Activated naive CD8-positive, alpha-beta T cell treated with anti-CD3 and anti-CD28 coated beads for 36 hours (primary cell): ENCODE results near the gene TBC1D5. TPM values are rescaled to one million over a fixed set of nuclear protein-coding genes. Genes with fewer than 3 reads are reported as not detected.
"Not testable (repeated sequence)": the region's sequence is repeated elsewhere in the genome, so short reads cannot be mapped to it uniquely, and the experiment has no call there.

Experiments
- DNase-seq: peaks from one replicate; pipeline ENCODE4 v3.0.0; 2021
- H3K27ac Mint-ChIP-seq: one replicate; pipeline ENCODE4 v1.8.0; 2022; ENCODE audit warnings: mild to moderate bottlenecking, moderate library complexity, mixed read lengths
- H3K27me3 Mint-ChIP-seq: one replicate; pipeline ENCODE4 v1.8.0; 2022; ENCODE audit warnings: mild to moderate bottlenecking, mixed read lengths
- H3K36me3 Mint-ChIP-seq: one replicate; pipeline ENCODE4 v1.8.0; 2021; ENCODE audit warnings: mild to moderate bottlenecking, mixed read lengths
- H3K4me1 Mint-ChIP-seq: one replicate; pipeline ENCODE4 v1.8.0; 2021; ENCODE audit warnings: mixed read lengths
- H3K4me3 Mint-ChIP-seq: one replicate; pipeline ENCODE4 v1.8.0; 2022; ENCODE audit warnings: mild to moderate bottlenecking, moderate library complexity, mixed read lengths
- H3K9me3 Mint-ChIP-seq: one replicate; pipeline ENCODE4 v1.8.0; 2022; ENCODE audit warnings: mixed read lengths
- total RNA-seq, 2 experiments: library from RNA; stranded (reverse); gene quantifications; one replicate each; pipeline ENCODE4 v1.2.3, GENCODE V29; 2021

The TBC1D5 gene
- total RNA-seq, 2 experiments from 2014 or later: 43.7 to 48.5 TPM

DNA sequence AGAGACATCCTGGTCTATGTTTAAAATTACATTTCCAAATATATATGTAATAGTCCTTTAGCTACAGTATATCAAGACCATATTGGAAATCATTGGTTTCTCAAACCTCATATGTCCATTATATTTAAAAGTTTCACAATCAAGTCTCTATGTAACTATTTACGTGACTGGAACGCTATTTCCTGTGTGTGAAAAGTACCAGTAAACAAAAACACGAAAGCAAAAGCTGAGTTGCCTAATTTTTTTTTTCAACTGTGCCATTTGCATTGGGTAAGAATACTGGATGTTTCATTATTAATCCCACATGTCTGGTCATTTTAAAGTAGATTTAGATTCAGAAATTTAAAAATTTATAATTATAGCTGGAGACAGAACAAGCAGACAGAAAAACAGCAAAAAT is 381.4 kb downstream of the TBC1D5 start:
- Mint-ChIP-seq H3K27me3 (no peaks in the 10 kb centered on the region), H3K36me3 (peaks cover 5% of the 10 kb centered on the region), H3K9me3 (no peaks in the 10 kb centered on the region), H3K4me1 (no peaks in the 10 kb centered on the region), H3K4me3 (no peak overlapping the region), H3K27ac (no peak overlapping the region)
- DNase-seq: no peak

DNA sequence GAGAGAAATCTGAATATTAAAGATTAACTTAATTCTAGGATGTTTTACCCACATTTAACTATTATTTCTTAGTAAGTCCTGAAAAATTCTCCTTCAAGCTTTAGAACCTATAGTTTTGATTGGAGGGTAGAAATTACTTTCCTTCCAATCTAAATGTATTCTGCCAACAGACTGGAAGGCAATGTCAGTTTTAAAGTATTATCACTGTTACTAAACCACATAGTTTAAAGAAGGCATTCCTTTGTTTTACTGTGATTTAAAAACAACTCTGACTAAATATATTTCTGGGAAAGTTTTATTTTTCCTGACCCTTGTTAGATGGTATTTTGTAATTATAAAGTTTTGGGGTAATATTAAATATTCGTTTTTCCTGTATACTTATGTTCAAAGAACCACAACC is 382.5 kb downstream of the TBC1D5 start:
- Mint-ChIP-seq H3K27me3 (no peaks in the 10 kb centered on the region), H3K4me3 (no peak overlapping the region), H3K27ac (no peak overlapping the region), H3K4me1 (no peaks in the 10 kb centered on the region), H3K36me3 (peaks cover 5% of the 10 kb centered on the region), H3K9me3 (no peaks in the 10 kb centered on the region)
- no peak for DNase-seq

DNA sequence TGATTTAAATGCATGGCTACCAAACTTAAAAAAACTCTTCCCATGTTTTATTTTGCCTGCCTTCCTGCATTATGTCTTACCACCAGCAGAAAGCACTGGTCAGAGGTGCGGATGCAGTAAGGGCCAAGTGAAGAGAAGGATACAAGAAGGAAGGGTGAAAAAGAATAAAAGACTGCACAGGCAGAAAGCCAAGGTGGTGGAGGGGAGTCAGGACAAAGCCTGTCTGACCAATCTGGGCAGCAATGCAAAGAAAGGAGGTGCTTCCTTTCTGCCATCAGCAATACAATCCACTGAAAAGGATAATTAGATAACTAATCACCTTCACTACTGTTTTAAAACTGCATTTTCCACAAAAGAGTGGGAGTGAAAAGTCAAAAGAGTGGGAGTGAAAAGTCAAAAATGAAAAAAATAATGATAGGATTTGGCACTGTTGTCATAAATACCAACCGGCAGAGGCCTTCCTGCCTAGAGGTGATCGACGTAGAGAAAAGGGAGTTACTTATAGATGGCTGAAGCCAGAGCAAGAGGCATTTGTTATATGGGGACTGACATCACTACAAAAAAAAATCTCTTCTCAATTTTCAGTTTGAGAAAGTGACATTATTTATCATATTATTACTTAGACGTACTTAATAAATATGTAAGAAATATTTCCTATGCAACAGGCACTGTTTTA is 385.3 kb downstream of the TBC1D5 start:
- DNase-seq: no peak
- Mint-ChIP-seq H3K27me3 (no peaks in the 10 kb centered on the region), H3K27ac (no peak overlapping the region), H3K4me1 (no peaks in the 10 kb centered on the region), H3K4me3 (no peak overlapping the region), H3K9me3 (no peaks in the 10 kb centered on the region), H3K36me3 (peaks cover 9% of the 10 kb centered on the region)

DNA sequence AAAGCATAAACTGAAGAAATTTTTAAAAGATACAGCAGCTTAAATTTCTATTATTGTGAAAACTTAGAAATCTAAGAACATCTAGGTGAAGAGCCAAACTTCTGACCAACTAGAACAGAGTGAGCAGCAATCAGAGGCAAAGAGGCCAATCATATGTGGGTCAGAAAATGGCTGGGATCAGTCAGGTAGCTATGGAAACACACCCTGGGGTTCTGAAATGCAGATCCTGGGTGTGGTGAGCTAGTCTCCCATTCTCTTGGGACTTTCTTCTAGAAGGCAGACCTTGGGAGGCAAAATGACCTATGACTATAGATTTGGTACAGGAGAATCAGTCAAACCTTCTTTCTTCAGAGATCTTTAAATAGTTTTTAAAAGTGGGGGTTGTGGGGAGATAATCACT is 385.8 kb downstream of the TBC1D5 start:
- no peak for DNase-seq
- H3K27ac Mint-ChIP-seq: no peak overlapping the region
- no peaks in the 10 kb centered on the region for H3K27me3 Mint-ChIP-seq
- no peak overlapping the region for H3K4me3 Mint-ChIP-seq
- H3K36me3 Mint-ChIP-seq: peaks cover 13% of the 10 kb centered on the region
- H3K9me3 Mint-ChIP-seq: no peaks in the 10 kb centered on the region
- H3K4me1 Mint-ChIP-seq: no peaks in the 10 kb centered on the region

DNA sequence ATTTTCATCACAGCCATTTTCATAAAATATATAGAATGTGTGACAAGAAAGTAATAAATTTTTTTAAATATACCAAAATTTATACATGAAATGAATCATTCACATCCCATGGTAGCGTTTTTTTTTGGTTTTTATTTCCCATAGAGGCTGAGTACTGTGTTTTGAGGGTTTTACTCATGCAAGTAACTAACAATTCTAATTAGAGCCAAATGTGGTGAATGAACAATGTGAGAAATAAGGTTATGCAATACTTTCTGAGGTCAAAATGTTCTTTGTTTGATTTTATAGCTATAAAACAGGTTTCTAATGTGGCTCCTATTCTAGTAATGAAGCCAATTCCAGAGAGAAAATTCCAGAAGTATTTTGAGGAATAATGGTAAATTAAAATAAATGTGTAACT is 386.8 kb downstream of the TBC1D5 start:
- Mint-ChIP-seq H3K27me3 (no peaks in the 10 kb centered on the region), H3K9me3 (no peaks in the 10 kb centered on the region), H3K36me3 (peaks cover 16% of the 10 kb centered on the region), H3K4me1 (no peaks in the 10 kb centered on the region), H3K27ac (no peak overlapping the region), H3K4me3 (no peak overlapping the region)
- no peak for DNase-seq

DNA sequence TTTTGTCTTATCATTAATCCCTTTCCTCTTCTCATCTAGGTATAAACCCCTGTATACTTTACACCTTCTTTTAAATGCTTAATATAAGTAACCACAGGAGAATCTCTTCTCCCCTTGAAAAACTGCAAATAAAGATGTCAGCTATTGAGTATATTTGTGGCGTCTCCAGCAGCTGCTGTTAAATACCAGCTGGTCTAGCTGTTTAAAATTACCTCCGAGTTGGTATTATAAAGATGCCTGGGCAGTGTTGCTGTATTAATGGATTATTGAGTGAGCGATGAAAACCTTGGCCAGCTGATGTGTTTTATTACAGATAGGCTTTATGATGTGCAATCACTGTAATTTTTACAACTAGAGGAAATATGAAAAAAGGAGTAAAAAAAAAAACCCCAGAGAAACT is 388.1 kb downstream of the TBC1D5 start:
- H3K27me3 Mint-ChIP-seq: no peaks in the 10 kb centered on the region
- peaks cover 16% of the 10 kb centered on the region for H3K36me3 Mint-ChIP-seq
- no peak for DNase-seq
- no peak overlapping the region for H3K4me3 Mint-ChIP-seq
- H3K4me1 Mint-ChIP-seq: no peaks in the 10 kb centered on the region
- H3K9me3 Mint-ChIP-seq: no peaks in the 10 kb centered on the region
- no peak overlapping the region for H3K27ac Mint-ChIP-seq

DNA sequence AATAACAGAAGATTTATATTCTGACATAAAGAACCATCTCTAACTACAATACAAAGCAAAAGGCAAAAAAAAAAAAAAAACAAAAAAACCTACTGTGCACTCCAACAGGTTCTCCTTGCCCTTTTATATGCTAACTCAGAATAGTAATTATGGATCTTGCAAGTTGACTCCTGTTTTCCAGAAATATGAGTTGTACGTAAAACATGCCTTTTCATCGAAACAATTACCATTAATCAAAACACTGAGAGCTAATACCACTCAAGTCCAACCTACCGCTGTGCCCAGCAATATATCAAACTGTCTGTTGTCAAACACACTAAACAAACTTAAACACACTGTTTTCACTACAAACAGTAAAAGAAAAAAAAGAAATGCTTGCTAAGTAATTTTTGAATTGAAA is 389.8 kb downstream of the TBC1D5 start:
- peaks cover 4% of the 10 kb centered on the region for H3K4me1 Mint-ChIP-seq
- peaks cover 20% of the 10 kb centered on the region for H3K36me3 Mint-ChIP-seq
- H3K9me3 Mint-ChIP-seq: no peaks in the 10 kb centered on the region
- H3K4me3 Mint-ChIP-seq: no peak overlapping the region
- DNase-seq: no peak
- H3K27me3 Mint-ChIP-seq: no peaks in the 10 kb centered on the region
- H3K27ac Mint-ChIP-seq: no peak overlapping the region

DNA sequence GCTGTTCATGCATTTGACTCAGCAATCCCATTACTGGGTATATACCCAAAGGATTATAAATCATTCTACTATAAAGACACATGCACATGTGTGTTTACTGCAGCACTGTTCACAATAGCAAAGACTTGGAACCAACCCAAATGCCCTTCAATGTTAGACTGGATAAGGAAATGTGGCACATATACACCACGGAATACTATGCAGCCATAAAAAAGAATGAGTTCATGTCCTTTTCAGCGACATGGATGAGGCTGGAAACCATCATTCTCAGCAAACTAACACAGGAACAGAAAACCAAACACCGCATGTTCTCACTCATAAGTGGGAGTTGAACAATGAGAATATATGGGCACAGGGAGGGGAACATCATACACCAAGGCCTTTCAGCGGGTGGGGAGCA is 391.2 kb downstream of the TBC1D5 start:
- H3K27me3 Mint-ChIP-seq, H3K4me3 Mint-ChIP-seq, H3K4me1 Mint-ChIP-seq, H3K27ac Mint-ChIP-seq, H3K9me3 Mint-ChIP-seq, DNase-seq: not testable (repeated sequence)
- peaks cover 17% of the 10 kb centered on the region for H3K36me3 Mint-ChIP-seq

DNA sequence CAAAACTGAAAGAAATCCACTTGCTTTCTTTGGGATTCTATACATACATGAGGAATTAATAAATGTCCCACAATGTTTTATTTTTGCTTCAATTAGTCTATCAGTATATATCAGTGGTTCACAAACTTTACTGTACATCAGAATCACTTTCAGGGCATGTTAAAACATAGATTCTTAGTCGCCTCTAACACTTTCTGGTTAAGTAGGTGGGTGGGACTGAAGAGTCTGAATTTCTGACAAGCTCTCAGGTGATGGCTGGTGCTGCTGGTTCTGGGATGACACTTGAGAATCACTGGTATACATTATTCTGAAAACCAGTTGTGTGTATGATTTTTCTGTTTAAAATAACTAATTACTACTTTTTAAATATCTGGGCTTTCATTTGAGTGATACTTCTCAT is 393.3 kb downstream of the TBC1D5 start:
- H3K27ac Mint-ChIP-seq: no peak overlapping the region
- DNase-seq: no peak

DNA sequence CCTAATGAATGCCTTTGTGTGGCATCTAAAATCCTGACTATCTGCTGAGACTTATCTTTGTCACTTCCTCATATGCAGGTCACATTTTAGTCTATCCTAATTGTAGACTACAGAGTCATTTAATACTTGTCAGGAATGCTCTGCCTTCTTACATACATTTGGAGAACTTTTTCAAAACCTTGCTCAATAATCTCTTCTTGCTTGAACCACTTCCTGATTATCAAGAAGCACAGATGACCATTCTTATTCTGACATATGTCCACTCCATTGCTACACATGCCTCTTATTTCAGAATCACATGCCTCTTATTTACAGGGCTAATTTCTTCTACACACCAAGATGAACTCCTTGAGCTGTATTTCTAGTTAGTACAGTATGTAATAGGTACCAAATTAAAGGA is 400.3 kb downstream of the TBC1D5 start:
- Mint-ChIP-seq H3K4me1 (no peaks in the 10 kb centered on the region), H3K27me3 (no peaks in the 10 kb centered on the region), H3K27ac (no peak overlapping the region), H3K4me3 (no peak overlapping the region), H3K36me3 (peaks cover 10% of the 10 kb centered on the region), H3K9me3 (no peaks in the 10 kb centered on the region)
- no peak for DNase-seq

More for the DNA sequence above, 393.3 kb downstream of the TBC1D5 start:
- Mint-ChIP-seq H3K4me3 (no peak overlapping the region), H3K9me3 (no peaks in the 10 kb centered on the region), H3K27me3 (no peaks in the 10 kb centered on the region), H3K4me1 (peaks cover 4% of the 10 kb centered on the region), H3K36me3 (peaks cover 21% of the 10 kb centered on the region)

DNA sequence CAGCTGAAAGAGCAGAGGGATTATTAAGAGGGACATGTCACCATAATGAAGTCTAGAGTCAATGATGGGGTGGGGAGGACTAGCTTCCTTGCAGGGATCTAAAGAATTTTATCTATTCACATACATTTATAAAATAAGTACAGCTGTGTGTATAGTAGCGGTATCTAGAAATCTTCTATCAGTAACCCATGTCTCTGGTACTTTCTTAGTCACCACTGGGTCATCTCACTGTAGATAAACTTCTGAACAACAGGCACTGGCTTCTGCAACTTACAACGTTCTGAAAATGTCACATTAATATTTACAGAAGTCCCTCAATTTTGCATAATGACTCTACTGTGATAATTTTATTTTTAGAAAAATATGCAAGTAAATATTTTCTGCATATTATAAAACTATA is 401.7 kb downstream of the TBC1D5 start:
- Mint-ChIP-seq H3K27ac (no peak overlapping the region), H3K27me3 (no peaks in the 10 kb centered on the region), H3K36me3 (peaks cover 15% of the 10 kb centered on the region), H3K4me3 (no peak overlapping the region), H3K4me1 (peaks cover 1% of the 10 kb centered on the region), H3K9me3 (no peaks in the 10 kb centered on the region)
- DNase-seq: no peak

DNA sequence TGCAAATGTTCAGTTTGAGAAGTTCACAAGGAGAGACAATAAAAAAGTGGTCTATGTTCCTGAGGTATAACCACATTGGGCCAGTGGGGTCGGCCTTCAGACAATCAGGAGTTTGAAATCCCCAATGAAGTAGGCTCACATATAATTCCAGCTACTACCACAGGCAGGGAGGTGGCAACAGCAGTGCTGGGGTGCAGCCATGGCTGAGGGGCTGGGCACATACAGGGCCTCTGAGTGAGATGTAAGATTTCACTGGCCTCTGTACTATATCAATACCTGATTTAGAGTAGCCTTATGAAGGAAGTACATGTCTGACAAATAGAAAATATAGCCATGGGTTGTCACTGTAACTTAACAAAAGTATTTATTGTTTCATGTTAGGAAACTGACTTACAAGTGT is 402.2 kb downstream of the TBC1D5 start:
- DNase-seq: no peak
- peaks cover 12% of the 10 kb centered on the region for H3K36me3 Mint-ChIP-seq
- no peak overlapping the region for H3K4me3 Mint-ChIP-seq

DNA sequence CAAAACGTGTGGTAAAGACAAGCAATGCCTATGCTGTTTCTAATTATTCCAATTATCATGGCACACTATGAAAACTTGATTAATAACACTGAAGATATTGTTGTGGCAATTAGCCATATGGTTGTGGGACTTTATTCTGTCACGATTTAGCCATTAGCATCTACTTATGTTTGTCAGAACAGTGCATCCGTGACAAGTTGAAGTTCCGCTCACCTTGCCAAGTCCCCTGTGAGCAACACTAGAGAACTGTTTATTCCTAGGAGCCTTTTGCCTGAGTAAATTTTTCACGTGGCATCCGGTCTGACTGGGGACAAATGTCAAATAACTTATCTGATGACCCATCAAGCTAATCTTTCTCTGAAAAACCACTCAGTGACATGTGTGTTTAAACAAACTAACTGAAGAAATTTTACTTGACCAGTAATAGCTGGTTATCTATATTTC is 403.3 kb downstream of the TBC1D5 start:
- H3K4me3 Mint-ChIP-seq: no peak overlapping the region
- no peaks in the 10 kb centered on the region for H3K27me3 Mint-ChIP-seq
- H3K27ac Mint-ChIP-seq: no peak overlapping the region
- no peak for DNase-seq
- no peaks in the 10 kb centered on the region for H3K9me3 Mint-ChIP-seq
- peaks cover 1% of the 10 kb centered on the region for H3K4me1 Mint-ChIP-seq
- peaks cover 12% of the 10 kb centered on the region for H3K36me3 Mint-ChIP-seq

More for the DNA sequence above, 402.2 kb downstream of the TBC1D5 start:
- H3K27ac Mint-ChIP-seq: no peak overlapping the region
- H3K27me3 Mint-ChIP-seq: no peaks in the 10 kb centered on the region
- H3K9me3 Mint-ChIP-seq: no peaks in the 10 kb centered on the region
- peaks cover 1% of the 10 kb centered on the region for H3K4me1 Mint-ChIP-seq

DNA sequence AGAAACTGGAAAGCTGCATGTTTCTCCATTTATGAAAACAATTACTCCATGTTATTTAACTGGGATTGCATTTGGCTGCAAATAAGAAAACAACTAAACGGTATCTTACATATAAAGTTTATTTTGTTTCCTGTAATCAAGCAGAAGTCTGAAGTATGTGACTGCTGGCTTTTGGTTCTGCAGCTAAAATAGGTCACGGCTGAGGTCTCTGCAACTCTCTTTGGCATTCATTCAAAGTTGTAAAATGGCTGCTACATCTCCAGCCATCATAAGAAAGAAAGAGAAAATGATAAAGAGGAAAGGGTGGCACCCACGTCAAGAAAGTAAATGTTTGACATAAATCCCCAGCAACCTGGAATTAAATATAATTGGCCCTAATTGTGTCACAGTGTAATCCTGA is 406.1 kb downstream of the TBC1D5 start:
- Mint-ChIP-seq H3K36me3 (peaks cover 4% of the 10 kb centered on the region), H3K4me3 (no peak overlapping the region), H3K27me3 (no peaks in the 10 kb centered on the region), H3K27ac (no peak overlapping the region), H3K9me3 (no peaks in the 10 kb centered on the region), H3K4me1 (peaks cover 1% of the 10 kb centered on the region)
- DNase-seq: no peak

DNA sequence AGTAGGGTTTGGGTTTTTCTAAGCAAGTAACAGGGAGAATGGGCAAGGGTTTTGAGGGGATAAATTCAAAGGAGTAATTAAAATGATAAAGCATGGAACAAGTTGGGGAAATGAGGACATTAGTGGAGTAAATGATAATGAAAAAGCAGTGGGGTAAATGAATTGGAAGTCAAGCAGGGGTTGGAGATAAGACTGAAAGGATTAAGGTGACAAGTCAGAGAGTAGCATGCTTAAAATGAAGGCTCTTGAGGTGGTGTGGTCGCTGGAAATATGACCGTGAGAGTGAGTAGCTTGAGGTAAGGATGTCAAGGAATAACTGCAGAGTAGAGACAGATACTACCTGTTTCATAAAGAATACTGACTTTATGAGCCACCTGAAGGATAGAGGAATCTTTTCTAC is 408.5 kb downstream of the TBC1D5 start:
- Mint-ChIP-seq H3K27me3 (no peaks in the 10 kb centered on the region), H3K27ac (no peak overlapping the region), H3K4me3 (no peak overlapping the region), H3K4me1 (peaks cover 1% of the 10 kb centered on the region), H3K36me3 (peaks cover 4% of the 10 kb centered on the region), H3K9me3 (no peaks in the 10 kb centered on the region)
- DNase-seq: no peak

DNA sequence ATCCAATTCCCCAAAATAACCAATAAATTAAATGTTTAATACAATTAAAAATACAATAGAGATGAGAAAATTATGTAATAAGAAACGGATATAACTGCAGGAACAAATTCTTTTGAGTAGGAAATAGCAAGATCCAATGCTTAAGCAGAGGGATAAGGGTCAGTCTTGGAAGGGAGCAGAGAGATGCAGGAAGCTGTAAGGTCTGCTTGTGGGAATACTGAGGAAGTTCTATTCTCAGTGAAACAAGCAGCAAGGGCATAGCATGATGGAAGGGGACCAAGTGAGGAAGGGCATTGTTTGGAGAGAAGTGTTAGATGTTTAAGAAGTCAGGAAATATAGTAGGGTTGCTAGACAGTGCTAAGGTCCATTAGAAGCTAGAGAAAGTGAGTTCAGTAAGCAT is 409.0 kb downstream of the TBC1D5 start:
- Mint-ChIP-seq H3K4me3 (no peak overlapping the region), H3K27me3 (no peaks in the 10 kb centered on the region), H3K36me3 (peaks cover 4% of the 10 kb centered on the region), H3K9me3 (no peaks in the 10 kb centered on the region), H3K4me1 (peaks cover 1% of the 10 kb centered on the region), H3K27ac (no peak overlapping the region)
- no peak for DNase-seq
